ENCODE data around the gene EMC10. TPM values are rescaled to one million over a fixed set of nuclear protein-coding genes. Genes with fewer than 3 reads are reported as not detected.

The EMC10 gene
- total and polyA plus RNA-seq, 10 of the 15 experiments (the other 5 are each of a cell fraction or from before 2014, with no cell fraction given), result 2.5 to 77.3 (median 20.3) TPM

DNA sequence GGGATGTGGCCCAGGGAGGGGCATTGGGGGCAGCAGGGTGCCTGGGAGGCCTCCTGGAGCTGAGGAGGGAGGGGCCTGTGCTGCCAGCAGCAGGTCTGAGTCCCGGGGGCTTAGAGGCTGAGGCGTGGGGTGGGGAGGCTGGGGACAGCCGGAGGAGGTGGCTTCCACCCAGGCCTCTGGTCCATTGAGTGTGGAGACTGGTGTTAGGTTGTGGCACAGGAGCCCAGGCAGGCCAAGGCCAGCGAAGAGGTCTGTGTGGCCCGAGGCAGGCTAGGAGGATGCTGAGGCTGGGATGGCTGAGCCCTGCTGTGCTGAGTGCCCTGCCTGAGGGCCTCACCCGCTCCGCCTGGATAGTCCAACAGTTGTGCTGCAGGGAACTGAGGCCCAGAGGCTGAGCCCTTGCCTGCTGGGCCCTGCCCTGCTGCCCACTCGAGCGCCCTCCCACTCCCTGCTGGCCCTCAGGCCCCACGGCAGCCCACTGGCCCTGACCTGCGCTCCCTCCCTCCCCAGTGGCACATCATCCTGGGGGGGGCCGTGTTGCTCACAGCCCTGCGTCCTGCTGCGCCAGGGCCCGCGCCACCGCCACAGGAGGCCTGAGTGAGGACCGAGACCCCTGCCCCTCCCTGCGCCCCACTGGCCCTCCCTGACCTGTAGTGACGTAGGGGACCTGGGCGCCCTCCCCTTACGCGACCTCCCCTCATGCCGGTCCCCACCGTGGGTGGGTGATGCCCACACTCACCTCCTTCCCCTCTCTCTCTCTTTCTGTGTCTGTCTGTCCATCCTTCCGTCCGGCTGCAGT is 5.2 kb downstream of the EMC10 start (continued):
- TF ChIP-seq NFIC (IDR thresholded peaks at IDR 0.05; ENCODE audit: low read depth, low read length) (no peak), TAF1 (IDR thresholded peaks at IDR 0.05; ENCODE audit: borderline replicate concordance, low read depth, low read length) (no peak), BACH1 (IDR thresholded peaks at IDR 0.05; ENCODE audit: borderline replicate concordance) (no peak)

DNA sequence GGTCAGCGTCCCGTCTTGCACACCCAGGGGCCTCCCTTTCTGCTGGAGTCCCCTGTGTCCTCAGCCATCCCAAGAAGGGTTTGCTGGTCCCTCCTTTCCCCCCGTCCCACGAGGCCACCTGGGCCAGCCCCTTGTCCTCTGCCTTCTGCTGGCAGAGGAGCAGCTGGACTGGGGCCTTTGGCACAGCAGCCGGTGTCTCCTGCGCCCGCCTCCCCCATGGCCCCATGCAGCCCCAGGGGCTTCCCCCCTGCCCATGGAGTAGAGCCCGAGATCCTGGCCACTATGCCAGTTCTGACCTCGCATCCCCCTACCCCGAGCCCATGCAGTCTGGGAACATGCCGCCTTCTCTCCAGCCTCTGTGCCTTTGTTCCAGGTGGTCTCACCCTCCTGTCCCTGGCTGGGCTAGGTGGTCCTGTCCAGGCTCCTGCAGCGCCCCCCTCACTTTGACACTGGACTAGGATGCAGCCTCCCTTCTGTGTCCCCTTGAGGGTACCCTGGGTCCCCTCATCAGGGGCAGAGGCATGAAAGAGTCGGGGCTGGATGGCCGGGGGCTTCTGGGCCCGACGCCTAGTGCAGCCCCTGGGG is 6.1 kb downstream of the EMC10 start:
- H4K20me1 ChIP-seq (ENCODE audit: control insufficient read depth, insufficient read depth), result no peaks in the 10 kb centered on the region
- intact Hi-C loops (cut with micrococcal nuclease; ENCODE audit: unreplicated experiment), result no loop called here
- no peak for ATAC-seq
- no TSS peak for BruUV-seq (replicated peaks)
- peaks cover 12 to 21% of the 10 kb centered on the region in 2 experiments; a peak in 3 of 4 replicates for H3K36me3 ChIP-seq (ENCODE audit: control insufficient read depth in 2 of 2, insufficient read depth in 2 of 2, low read length in 1 of 2)
- in situ Hi-C loops (cut with MboI), result no loop called here
- ChIA-PET CTCF (interaction anchor here (0.9 kb wide), 1 partner anchor 22 kb away, joined by 4 read pairs; no protein-coding TSS in a partner anchor), SMC1A (ENCODE audit: uncharacterized antibody, unreplicated experiment) (no interaction called here), POLR2A (no interaction called here), RAD21 (ENCODE audit: unreplicated experiment) (no interaction called here)
- DNase-seq (ENCODE audit: low read depth, low spot score), result no peak
- no peak overlapping the region for H3K27ac ChIP-seq (ENCODE audit: control insufficient read depth, insufficient read depth)
- H3K79me2 ChIP-seq (ENCODE audit: control insufficient read depth, insufficient read depth, low read length), result peaks cover 15% of the 10 kb centered on the region
- WGBS (ENCODE audit: insufficient coverage, insufficient replicate concordance, low lambda C conversion rate, missing lambda C conversion rate), result 83% methylated on average over 14 of the region's 16 CpGs
- no peak for FAIRE-seq
- H2AFZ ChIP-seq (ENCODE audit: control insufficient read depth, low read depth, low read length), result no peak overlapping the region
- H3K9me3 ChIP-seq (replicated peaks; ENCODE audit: control insufficient read depth, insufficient read depth, low read length), result peaks cover 9% of the 10 kb centered on the region; the same call in 2 of the 3 replicates
- no peaks in the 10 kb centered on the region for H3K27me3 ChIP-seq (replicated peaks in 1 of 2; ENCODE audit: control insufficient read depth in 2 of 2, insufficient read depth in 2 of 2, low read length in 1 of 2)
- H3K4me1 ChIP-seq (ENCODE audit: control insufficient read depth, insufficient read depth, low read length), result no peaks in the 10 kb centered on the region
- H3K9ac ChIP-seq (ENCODE audit: control insufficient read depth, insufficient read depth, low read length), result no peak overlapping the region
- H3K4me2 ChIP-seq (ENCODE audit: control insufficient read depth, insufficient read depth), result no peak overlapping the region
- H3K4me3 ChIP-seq, result no peak overlapping the region
- TF ChIP-seq PAX8 (IDR thresholded peaks at IDR 0.05) (no peak), BCL11A (IDR thresholded peaks at IDR 0.05; ENCODE audit: low read depth, low read length) (no peak), FOS (IDR thresholded peaks at IDR 0.05; ENCODE audit: borderline replicate concordance, extremely low read depth, insufficient read length) (no peak), RBBP5 (conservative IDR thresholded peaks at IDR 0.05) (no peak), SUZ12 (IDR thresholded peaks at IDR 0.05; ENCODE audit: unreplicated experiment) (no peak), TAF1 (IDR thresholded peaks at IDR 0.05; ENCODE audit: borderline replicate concordance, low read depth, low read length) (no peak), SMAD1 (IDR thresholded peaks at IDR 0.05; ENCODE audit: low read depth, partially characterized antibody) (no peak), KLF5 (IDR thresholded peaks at IDR 0.05; ENCODE audit: partially characterized antibody) (no peak), LARP7 (IDR thresholded peaks at IDR 0.05) (no peak), EED (IDR thresholded peaks at IDR 0.05; ENCODE audit: low read depth) (no peak), IKZF2 (IDR thresholded peaks at IDR 0.05) (no peak), ZNF622 (IDR thresholded peaks at IDR 0.05) (no peak), RB1 (IDR thresholded peaks at IDR 0.05; ENCODE audit: borderline replicate concordance) (no peak)
- TF ChIP-seq, protein P1, sequence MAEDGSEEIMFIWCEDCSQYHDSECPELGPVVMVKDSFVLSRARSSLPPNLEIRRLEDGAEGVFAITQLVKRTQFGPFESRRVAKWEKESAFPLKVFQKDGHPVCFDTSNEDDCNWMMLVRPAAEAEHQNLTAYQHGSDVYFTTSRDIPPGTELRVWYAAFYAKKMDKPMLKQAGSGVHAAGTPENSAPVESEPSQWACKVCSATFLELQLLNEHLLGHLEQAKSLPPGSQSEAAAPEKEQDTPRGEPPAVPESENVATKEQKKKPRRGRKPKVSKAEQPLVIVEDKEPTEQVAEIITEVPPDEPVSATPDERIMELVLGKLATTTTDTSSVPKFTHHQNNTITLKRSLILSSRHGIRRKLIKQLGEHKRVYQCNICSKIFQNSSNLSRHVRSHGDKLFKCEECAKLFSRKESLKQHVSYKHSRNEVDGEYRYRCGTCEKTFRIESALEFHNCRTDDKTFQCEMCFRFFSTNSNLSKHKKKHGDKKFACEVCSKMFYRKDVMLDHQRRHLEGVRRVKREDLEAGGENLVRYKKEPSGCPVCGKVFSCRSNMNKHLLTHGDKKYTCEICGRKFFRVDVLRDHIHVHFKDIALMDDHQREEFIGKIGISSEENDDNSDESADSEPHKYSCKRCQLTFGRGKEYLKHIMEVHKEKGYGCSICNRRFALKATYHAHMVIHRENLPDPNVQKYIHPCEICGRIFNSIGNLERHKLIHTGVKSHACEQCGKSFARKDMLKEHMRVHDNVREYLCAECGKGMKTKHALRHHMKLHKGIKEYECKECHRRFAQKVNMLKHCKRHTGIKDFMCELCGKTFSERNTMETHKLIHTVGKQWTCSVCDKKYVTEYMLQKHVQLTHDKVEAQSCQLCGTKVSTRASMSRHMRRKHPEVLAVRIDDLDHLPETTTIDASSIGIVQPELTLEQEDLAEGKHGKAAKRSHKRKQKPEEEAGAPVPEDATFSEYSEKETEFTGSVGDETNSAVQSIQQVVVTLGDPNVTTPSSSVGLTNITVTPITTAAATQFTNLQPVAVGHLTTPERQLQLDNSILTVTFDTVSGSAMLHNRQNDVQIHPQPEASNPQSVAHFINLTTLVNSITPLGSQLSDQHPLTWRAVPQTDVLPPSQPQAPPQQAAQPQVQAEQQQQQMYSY (CRISPR knock-in tag; IDR thresholded peaks at IDR 0.05), result no peak
- TF ChIP-seq, protein P2, sequence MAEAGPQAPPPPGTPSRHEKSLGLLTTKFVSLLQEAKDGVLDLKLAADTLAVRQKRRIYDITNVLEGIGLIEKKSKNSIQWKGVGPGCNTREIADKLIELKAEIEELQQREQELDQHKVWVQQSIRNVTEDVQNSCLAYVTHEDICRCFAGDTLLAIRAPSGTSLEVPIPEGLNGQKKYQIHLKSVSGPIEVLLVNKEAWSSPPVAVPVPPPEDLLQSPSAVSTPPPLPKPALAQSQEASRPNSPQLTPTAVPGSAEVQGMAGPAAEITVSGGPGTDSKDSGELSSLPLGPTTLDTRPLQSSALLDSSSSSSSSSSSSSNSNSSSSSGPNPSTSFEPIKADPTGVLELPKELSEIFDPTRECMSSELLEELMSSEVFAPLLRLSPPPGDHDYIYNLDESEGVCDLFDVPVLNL (IDR thresholded peaks at IDR 0.05; ENCODE audit: low read depth, low read length), result no peak
- TF ChIP-seq, protein P3, sequence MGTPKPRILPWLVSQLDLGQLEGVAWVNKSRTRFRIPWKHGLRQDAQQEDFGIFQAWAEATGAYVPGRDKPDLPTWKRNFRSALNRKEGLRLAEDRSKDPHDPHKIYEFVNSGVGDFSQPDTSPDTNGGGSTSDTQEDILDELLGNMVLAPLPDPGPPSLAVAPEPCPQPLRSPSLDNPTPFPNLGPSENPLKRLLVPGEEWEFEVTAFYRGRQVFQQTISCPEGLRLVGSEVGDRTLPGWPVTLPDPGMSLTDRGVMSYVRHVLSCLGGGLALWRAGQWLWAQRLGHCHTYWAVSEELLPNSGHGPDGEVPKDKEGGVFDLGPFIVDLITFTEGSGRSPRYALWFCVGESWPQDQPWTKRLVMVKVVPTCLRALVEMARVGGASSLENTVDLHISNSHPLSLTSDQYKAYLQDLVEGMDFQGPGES (IDR thresholded peaks at IDR 0.05), result no peak
